Hepatocyte (in vitro differentiated cells): ENCODE measurements around the gene TBL1Y. TPM values are rescaled to one million over a fixed set of nuclear protein-coding genes. Genes with fewer than 3 reads are reported as not detected.

ENCODE experiments used
- DNase-seq: peaks from one replicate; pipeline ENCODE4 v3.0.0-alpha.2; 2016; ENCODE audit warnings: low spot score
- H2AFZ ChIP-seq: fragments of 200-600 bp; sonication (generic); 2 replicates; pipeline ENCODE4 v1.6.0; 2016; ENCODE audit warnings: antibody characterized with exemption, mild to moderate bottlenecking
- H3K27ac ChIP-seq: fragments of 200-600 bp; sonication (generic); 2 replicates; pipeline ENCODE4 v1.5.1; 2016; ENCODE audit warnings: mild to moderate bottlenecking
- H3K27me3 ChIP-seq: fragments of 200-600 bp; sonication (generic); 2 replicates; pipeline ENCODE4 v1.6.1; 2016
- H3K36me3 ChIP-seq: fragments of 200-600 bp; sonication (generic); replicated peaks from 2 replicates; pipeline ENCODE4 v1.5.1; 2016; ENCODE audit warnings: low read depth; ENCODE audit not compliant: insufficient read depth
- H3K4me1 ChIP-seq: fragments of 200-600 bp; sonication (generic); 2 replicates; pipeline ENCODE4 v1.5.1; 2016; ENCODE audit warnings: mild to moderate bottlenecking, moderate library complexity; ENCODE audit not compliant: insufficient read depth
- H3K4me2 ChIP-seq: fragments of 200-600 bp; sonication (generic); 2 replicates; pipeline ENCODE4 v1.6.0; 2016
- H3K4me3 ChIP-seq: fragments of 200-600 bp; sonication (generic); 2 replicates; pipeline ENCODE4 v1.5.1; 2016; ENCODE audit warnings: mild to moderate bottlenecking
- H3K79me2 ChIP-seq: fragments of 200-600 bp; sonication (generic); 2 replicates; pipeline ENCODE4 v1.6.0; 2017; ENCODE audit warnings: mild to moderate bottlenecking
- H3K9me2 ChIP-seq: fragments of 200-600 bp; sonication (generic); replicated peaks from 2 replicates; pipeline ENCODE4 v1.6.0; 2017; ENCODE audit warnings: mild to moderate bottlenecking; ENCODE audit not compliant: insufficient read depth
- H3K9me3 ChIP-seq: fragments of 200-600 bp; sonication (generic); 2 replicates; pipeline ENCODE4 v1.5.1; 2016; ENCODE audit warnings: low read depth, mild to moderate bottlenecking
- H4K20me1 ChIP-seq: fragments of 200-600 bp; sonication (generic); 2 replicates; pipeline ENCODE4 v1.6.0; 2016; ENCODE audit warnings: mild to moderate bottlenecking; ENCODE audit not compliant: insufficient read depth, poor library complexity, severe bottlenecking
- CTCF ChIP-seq: fragments of 200-600 bp; sonication (generic); IDR thresholded peaks from 2 replicates; pipeline ENCODE4 v1.5.1; 2016; ENCODE audit warnings: antibody characterized with exemption, mild to moderate bottlenecking; ENCODE audit not compliant: poor library complexity
- EZH2 ChIP-seq: fragments of 200-600 bp; sonication (generic); IDR thresholded peaks from 2 replicates; pipeline ENCODE4 v1.6.1; 2016; ENCODE audit warnings: antibody characterized with exemption, mild to moderate bottlenecking, borderline replicate concordance
- EZH2phosphoT487 ChIP-seq: fragments of 200-600 bp; sonication (generic); IDR thresholded peaks from one replicate; pipeline ENCODE4 v1.6.1; 2018; ENCODE audit warnings: antibody characterized with exemption, mild to moderate bottlenecking, low read depth, moderate library complexity; ENCODE audit not compliant: unreplicated experiment, severe bottlenecking
- WGBS: methylation state at CpG from one replicate; pipeline ENCODE4 v1.1.6; 2016; ENCODE audit warnings: low lambda C conversion rate; ENCODE audit errors: missing lambda C conversion rate; 5-methylcytosine and 5-hydroxymethylcytosine counted together
- polyA plus RNA-seq: library from polyadenylated mRNA; unstranded; fragments of >200 nt; fragmentation: Nextera tagmentation; extraction: Ambion mirVana; gene quantifications from 2 replicates; pipeline ENCODE4 v1.2.1, GENCODE V29; 2016
- total RNA-seq: library from RNA; depleted of rRNA; stranded (reverse); fragments of >200 nt; gene quantifications from 2 replicates; pipeline ENCODE4 v1.2.3, GENCODE V29; 2014

TBL1Y gene
- total and polyA plus RNA-seq, 2 experiments from 2014 or later, result not detected

- no peak overlapping the region for H3K4me3 ChIP-seq
- H3K79me2 ChIP-seq, result no peaks in the 10 kb centered on the region
- DNase-seq, result no peak
- H3K27ac ChIP-seq, result no peak overlapping the region
- WGBS, result no CpG with 5 or more reads among the region's 2 CpGs
- H3K4me2 ChIP-seq, result no peak overlapping the region
- H3K36me3 ChIP-seq, result no peaks in the 10 kb centered on the region
- no peak overlapping the region for H2AFZ ChIP-seq
- no peaks in the 10 kb centered on the region for H3K27me3 ChIP-seq
- no peaks in the 10 kb centered on the region for H3K4me1 ChIP-seq
- no peaks in the 10 kb centered on the region for H3K9me3 ChIP-seq
- H4K20me1 ChIP-seq, result no peaks in the 10 kb centered on the region
- no peaks in the 10 kb centered on the region for H3K9me2 ChIP-seq
- TF ChIP-seq CTCF, result no peak
- no peak for TF ChIP-seq EZH2
- no peak for TF ChIP-seq EZH2phosphoT487
These were observed 183.9 kb downstream of the TBL1Y start for GRCh38 chrY:7094365-7094764.

GRCh38 chrY:7097021-7097420 lies 186.5 kb downstream of the TBL1Y start:
- TF ChIP-seq EZH2phosphoT487 (no peak), CTCF (no peak)
- Histone ChIP-seq H3K36me3 (no peaks in the 10 kb centered on the region), H3K79me2 (no peaks in the 10 kb centered on the region), H3K27me3 (no peaks in the 10 kb centered on the region), H3K4me1 (no peaks in the 10 kb centered on the region), H3K9me3 (no peaks in the 10 kb centered on the region), H3K9me2 (no peaks in the 10 kb centered on the region), H3K4me3 (no peak overlapping the region), H2AFZ (no peak overlapping the region), H3K4me2 (no peak overlapping the region), H4K20me1 (no peaks in the 10 kb centered on the region), H3K27ac (no peak overlapping the region)
- no CpG with 5 or more reads among the region's 3 CpGs for WGBS
- DNase-seq, result no peak

GRCh38 chrY:7099742-7100141 lies 189.2 kb downstream of the TBL1Y start:
- Histone ChIP-seq H2AFZ (no peak overlapping the region), H3K27ac (no peak overlapping the region), H3K27me3 (no peaks in the 10 kb centered on the region), H3K79me2 (no peaks in the 10 kb centered on the region), H3K9me2 (no peaks in the 10 kb centered on the region), H3K4me3 (no peak overlapping the region), H3K9me3 (no peaks in the 10 kb centered on the region), H3K36me3 (no peaks in the 10 kb centered on the region), H3K4me2 (no peak overlapping the region), H3K4me1 (no peaks in the 10 kb centered on the region), H4K20me1 (no peaks in the 10 kb centered on the region)
- TF ChIP-seq CTCF, result no peak
- no peak for TF ChIP-seq EZH2
- TF ChIP-seq EZH2phosphoT487, result no peak
- DNase-seq, result no peak
- WGBS, result no CpG with 5 or more reads among the region's 3 CpGs

GRCh38 chrY:7102680-7103079 lies 192.2 kb downstream of the TBL1Y start:
- H3K9me2 ChIP-seq, result no peaks in the 10 kb centered on the region
- no peak overlapping the region for H3K4me2 ChIP-seq
- no peak overlapping the region for H3K4me3 ChIP-seq
- H2AFZ ChIP-seq, result no peak overlapping the region
- no peaks in the 10 kb centered on the region for H3K9me3 ChIP-seq
- H3K36me3 ChIP-seq, result no peaks in the 10 kb centered on the region
- no peak for DNase-seq
- no peaks in the 10 kb centered on the region for H4K20me1 ChIP-seq
- no peaks in the 10 kb centered on the region for H3K27me3 ChIP-seq
- H3K79me2 ChIP-seq, result no peaks in the 10 kb centered on the region
- no peak overlapping the region for H3K27ac ChIP-seq
- no peak for TF ChIP-seq EZH2phosphoT487
- no peak for TF ChIP-seq EZH2
- TF ChIP-seq CTCF, result no peak
- H3K4me1 ChIP-seq, result no peaks in the 10 kb centered on the region
- no CpG with 5 or more reads among the region's 1 CpG for WGBS
